ENCODE data around the gene CDC42EP3. TPM values are rescaled to one million over a fixed set of nuclear protein-coding genes. Genes with fewer than 3 reads are reported as not detected.
A peak's percentile ranks its signal among the peaks of the same experiment; 100 is the strongest.

CDC42EP3 gene
- total RNA-seq, 2 donors from 2014 or later: 7.2 to 37.3 TPM

DNA sequence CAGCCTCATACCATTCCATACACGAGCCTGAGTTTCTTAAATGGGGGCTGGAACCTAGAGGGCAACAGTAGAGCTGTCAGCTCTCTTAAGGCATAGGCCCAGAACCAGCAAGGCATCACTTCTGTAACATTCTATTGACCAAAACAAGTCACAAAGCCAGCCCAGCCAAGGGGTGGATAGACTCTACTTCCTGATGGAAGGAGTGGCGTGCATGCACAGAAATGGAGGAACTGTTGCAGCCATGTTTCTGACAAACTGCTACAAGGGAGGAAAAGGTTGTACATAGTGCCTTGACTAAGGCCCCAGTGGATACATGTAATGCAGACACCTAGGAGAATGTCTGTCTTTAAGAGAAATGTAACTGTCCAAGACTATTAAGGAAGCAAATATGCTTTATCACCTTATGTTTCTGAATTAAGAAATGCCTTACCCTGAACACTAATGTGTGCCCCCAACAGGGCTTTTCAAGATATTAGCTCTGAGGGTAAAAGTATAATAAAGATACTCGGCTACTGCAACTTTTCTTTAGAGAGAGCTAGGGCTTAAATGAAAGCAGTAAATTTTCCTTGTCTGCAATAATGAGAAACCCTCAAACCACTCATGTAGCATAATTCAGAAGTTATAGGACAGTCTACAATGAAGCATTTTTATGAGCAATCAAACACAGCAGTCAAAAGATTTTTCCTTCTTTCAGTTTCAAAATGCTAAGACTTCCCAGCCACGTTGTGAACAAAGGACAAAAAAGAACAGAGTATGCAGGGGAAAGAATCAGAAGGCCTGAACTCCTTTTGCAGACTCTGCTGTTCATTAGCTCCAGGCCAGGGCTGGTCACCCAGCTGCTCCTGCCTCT, 35.1 kb upstream of the CDC42EP3 start:
- TF ChIP-seq CTCF (IDR thresholded peaks at IDR 0.05): no peak
- Histone ChIP-seq H3K4me1 (peaks cover 4% of the 10 kb centered on the region), H3K9ac (ENCODE audit: low read depth in 2 of 2, low read length in 2 of 2) (no peak overlapping the region), H3K36me3 (no peaks in the 10 kb centered on the region), H3K9me3 (no peaks in the 10 kb centered on the region), H3K27me3 (no peaks in the 10 kb centered on the region), H3K27ac (peak overlapping the region; percentile 42), H3K4me3 (no peak overlapping the region)
- intact Hi-C loops (cut with DNase I): no loop called here
- DNase-seq: no peak

DNA sequence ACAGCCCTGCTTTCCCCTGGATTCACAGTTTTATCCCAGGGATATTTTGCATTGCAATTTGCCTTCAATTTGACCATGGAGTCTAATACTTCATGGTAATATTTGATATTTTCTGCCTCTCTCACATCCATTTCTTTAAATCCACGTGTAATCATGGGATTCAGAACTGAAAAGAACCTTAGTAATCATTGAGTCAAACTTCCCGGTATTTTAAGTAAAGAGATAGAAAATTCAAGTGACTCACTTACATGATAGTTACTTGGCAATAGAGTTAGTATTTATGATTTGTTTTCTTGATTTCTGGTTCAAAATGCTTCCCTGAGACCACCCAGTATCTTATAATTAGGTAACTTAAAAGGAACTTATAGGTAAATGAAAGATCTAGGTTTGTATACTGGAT, 33.7 kb upstream of the CDC42EP3 start:
- no peak for TF ChIP-seq CTCF (IDR thresholded peaks at IDR 0.05)
- H3K9me3 ChIP-seq: no peaks in the 10 kb centered on the region
- no peak overlapping the region for H3K9ac ChIP-seq (ENCODE audit: low read depth in 2 of 2, low read length in 2 of 2)
- H3K4me3 ChIP-seq: no peak overlapping the region
- H3K27me3 ChIP-seq: no peaks in the 10 kb centered on the region
- peaks cover 4% of the 10 kb centered on the region for H3K4me1 ChIP-seq
- H3K36me3 ChIP-seq: no peaks in the 10 kb centered on the region
- H3K27ac ChIP-seq: no peak overlapping the region
- intact Hi-C loops (cut with DNase I): no loop called here
- no peak for DNase-seq

DNA sequence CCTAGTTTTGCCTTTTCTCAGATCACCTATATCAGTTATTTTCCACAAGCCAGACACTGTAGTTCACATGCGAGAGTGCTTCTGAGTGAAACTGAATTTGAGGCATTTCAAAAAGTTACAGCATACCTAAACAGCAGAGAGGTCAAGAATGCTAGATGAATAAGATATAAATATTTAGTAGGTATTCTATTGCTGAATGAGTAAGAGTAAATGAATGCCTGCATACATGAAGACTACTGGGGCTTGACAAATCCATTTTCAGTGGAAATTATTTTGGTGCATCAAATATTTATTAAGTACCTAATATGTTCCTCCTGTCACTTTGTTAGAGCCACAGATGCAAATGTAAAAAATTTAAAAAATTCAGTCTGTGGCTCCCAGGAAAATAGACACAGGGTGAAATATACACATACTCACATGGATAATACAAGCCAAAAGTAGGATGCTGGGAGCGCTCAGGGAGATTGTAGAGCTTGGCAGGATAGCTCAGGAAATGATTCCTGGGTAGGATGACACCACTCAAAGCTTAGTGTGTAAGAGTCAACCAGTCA, 27.6 kb upstream of the CDC42EP3 start:
- Histone ChIP-seq H3K4me3 (no peak overlapping the region), H3K4me1 (no peaks in the 10 kb centered on the region), H3K9me3 (no peaks in the 10 kb centered on the region), H3K9ac (ENCODE audit: low read depth in 2 of 2, low read length in 2 of 2) (no peak overlapping the region), H3K27me3 (no peaks in the 10 kb centered on the region), H3K27ac (no peak overlapping the region), H3K36me3 (no peaks in the 10 kb centered on the region)
- intact Hi-C loops (cut with DNase I): no loop called here
- TF ChIP-seq CTCF (IDR thresholded peaks at IDR 0.05): no peak
- no peak for DNase-seq

GRCh38 chr2:37695336-37695735, 23.9 kb upstream of the CDC42EP3 start:
- no peak for DNase-seq
- H3K27me3 ChIP-seq: no peaks in the 10 kb centered on the region
- intact Hi-C loops (cut with DNase I): no loop called here

GRCh38 chr2:37692711-37693110, 21.3 kb upstream of the CDC42EP3 start:
- no peak for TF ChIP-seq CTCF (IDR thresholded peaks at IDR 0.05)
- no peaks in the 10 kb centered on the region for H3K36me3 ChIP-seq
- intact Hi-C loops (cut with DNase I): no loop called here
- no peaks in the 10 kb centered on the region for H3K4me1 ChIP-seq
- DNase-seq: no peak
- no peak overlapping the region for H3K27ac ChIP-seq
- H3K9ac ChIP-seq (ENCODE audit: low read depth in 2 of 2, low read length in 2 of 2): no peak overlapping the region
- no peak overlapping the region for H3K4me3 ChIP-seq
- H3K9me3 ChIP-seq: no peaks in the 10 kb centered on the region
- H3K27me3 ChIP-seq: no peaks in the 10 kb centered on the region

More at GRCh38 chr2:37695336-37695735, 23.9 kb upstream of the CDC42EP3 start:
- Histone ChIP-seq H3K36me3 (no peaks in the 10 kb centered on the region), H3K4me1 (no peaks in the 10 kb centered on the region), H3K9me3 (no peaks in the 10 kb centered on the region), H3K9ac (ENCODE audit: low read depth in 2 of 2, low read length in 2 of 2) (no peak overlapping the region), H3K4me3 (no peak overlapping the region), H3K27ac (no peak overlapping the region)
- no peak for TF ChIP-seq CTCF (IDR thresholded peaks at IDR 0.05)
